ENCODE data around the gene CNOT3. TPM values are rescaled to one million over a fixed set of nuclear protein-coding genes. Genes with fewer than 3 reads are reported as not detected.
A peak's percentile ranks its signal among the peaks of the same experiment; 100 is the strongest.

Gene CNOT3
- total and polyA plus RNA-seq, 9 of the 15 experiments (the other 6 are each of a cell fraction or from before 2014, with no cell fraction given), result 0.27 to 60.4 (median 9.9) TPM

DNA sequence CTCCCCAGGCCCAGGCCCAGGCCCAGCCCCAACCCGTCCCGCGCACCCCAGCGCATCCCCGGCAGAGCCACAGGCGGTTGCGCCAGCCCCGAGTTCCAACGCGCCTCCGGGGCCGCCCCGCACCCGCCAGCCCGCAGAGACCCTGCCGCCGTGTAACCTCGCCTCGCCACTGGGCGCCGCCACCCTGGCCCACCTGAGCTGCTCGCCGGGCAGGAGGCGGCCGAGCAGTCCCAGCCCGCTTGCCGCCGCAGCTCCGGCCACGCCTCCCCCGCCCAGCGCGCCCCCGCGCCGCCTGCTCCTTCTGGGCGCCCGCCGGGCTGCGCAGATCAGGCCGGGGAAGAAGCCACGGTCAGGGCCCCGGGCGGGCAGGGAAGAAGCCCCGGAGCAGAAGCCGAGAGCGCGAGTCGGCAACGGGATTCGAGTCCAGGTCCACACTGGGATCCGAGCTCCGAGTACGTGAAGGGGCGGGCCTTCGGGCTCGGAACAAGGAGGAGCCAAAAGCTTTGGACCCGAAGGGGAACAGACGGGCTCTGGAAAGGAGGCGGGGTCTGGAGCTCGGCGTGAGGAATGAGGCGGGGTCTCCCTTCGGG, 51.7 kb downstream of the CNOT3 start, which contains the start of gene MBOAT7 (continued):
- TF ChIP-seq, protein P1, sequence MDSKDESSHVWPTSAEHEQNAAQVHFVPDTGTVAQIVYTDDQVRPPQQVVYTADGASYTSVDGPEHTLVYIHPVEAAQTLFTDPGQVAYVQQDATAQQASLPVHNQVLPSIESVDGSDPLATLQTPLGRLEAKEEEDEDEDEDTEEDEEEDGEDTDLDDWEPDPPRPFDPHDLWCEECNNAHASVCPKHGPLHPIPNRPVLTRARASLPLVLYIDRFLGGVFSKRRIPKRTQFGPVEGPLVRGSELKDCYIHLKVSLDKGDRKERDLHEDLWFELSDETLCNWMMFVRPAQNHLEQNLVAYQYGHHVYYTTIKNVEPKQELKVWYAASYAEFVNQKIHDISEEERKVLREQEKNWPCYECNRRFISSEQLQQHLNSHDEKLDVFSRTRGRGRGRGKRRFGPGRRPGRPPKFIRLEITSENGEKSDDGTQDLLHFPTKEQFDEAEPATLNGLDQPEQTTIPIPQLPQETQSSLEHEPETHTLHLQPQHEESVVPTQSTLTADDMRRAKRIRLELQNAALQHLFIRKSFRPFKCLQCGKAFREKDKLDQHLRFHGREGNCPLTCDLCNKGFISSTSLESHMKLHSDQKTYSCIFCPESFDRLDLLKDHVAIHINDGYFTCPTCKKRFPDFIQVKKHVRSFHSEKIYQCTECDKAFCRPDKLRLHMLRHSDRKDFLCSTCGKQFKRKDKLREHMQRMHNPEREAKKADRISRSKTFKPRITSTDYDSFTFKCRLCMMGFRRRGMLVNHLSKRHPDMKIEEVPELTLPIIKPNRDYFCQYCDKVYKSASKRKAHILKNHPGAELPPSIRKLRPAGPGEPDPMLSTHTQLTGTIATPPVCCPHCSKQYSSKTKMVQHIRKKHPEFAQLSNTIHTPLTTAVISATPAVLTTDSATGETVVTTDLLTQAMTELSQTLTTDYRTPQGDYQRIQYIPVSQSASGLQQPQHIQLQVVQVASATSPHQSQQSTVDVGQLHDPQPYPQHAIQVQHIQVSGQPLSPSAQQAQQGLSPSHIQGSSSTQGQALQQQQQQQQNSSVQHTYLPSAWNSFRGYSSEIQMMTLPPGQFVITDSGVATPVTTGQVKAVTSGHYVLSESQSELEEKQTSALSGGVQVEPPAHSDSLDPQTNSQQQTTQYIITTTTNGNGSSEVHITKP (IDR thresholded peaks at IDR 0.05; ENCODE audit: partially characterized antibody), result peak; percentile 69
- no peak for TF ChIP-seq ZNF589 (CRISPR knock-in tag; IDR thresholded peaks at IDR 0.05; ENCODE audit: low read depth)
- TF ChIP-seq, protein P2, sequence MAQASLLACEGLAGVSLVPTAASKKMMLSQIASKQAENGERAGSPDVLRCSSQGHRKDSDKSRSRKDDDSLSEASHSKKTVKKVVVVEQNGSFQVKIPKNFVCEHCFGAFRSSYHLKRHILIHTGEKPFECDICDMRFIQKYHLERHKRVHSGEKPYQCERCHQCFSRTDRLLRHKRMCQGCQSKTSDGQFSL (CRISPR knock-in tag; IDR thresholded peaks at IDR 0.05), result peak; percentile 85; the same call in 1 of the 2 replicates
- TF ChIP-seq, protein P2 (tag; IDR thresholded peaks at IDR 0.05), result no peak
- TF ChIP-seq MAX (CRISPR knock-in tag; IDR thresholded peaks at IDR 0.05), result peak; percentile 37; the same call in 1 of the 2 replicates
- TF ChIP-seq SIN3B (IDR thresholded peaks at IDR 0.05; ENCODE audit: low read depth), result peak; percentile 72; the same call in 1 of the 2 replicates
- TF ChIP-seq U2AF1 (optimal IDR thresholded peaks at IDR 0.05; ENCODE audit: low read depth, low read length), result peak; percentile 62
- no peak for TF ChIP-seq SETDB1 (IDR thresholded peaks at IDR 0.05; ENCODE audit: low read length)
- TF ChIP-seq MIER1 (IDR thresholded peaks at IDR 0.05; ENCODE audit: low read depth), result no peak
- peak; percentile 33 for TF ChIP-seq POLR2B (IDR thresholded peaks at IDR 0.05; ENCODE audit: low read depth, partially characterized antibody)
- 0 out of 2 replicates have a peak, but pooled peaks have one; percentile 28 for TF ChIP-seq RNF2 (IDR thresholded peaks at IDR 0.05)
- TF ChIP-seq ZBTB7A (IDR thresholded peaks at IDR 0.05; ENCODE audit: borderline replicate concordance, control insufficient read depth, low read depth, low read length), result peak; percentile 79; the same call in 1 of the 2 replicates
- TF ChIP-seq PHF8 (IDR thresholded peaks at IDR 0.05; ENCODE audit: borderline replicate concordance, low read length), result peak; percentile 76; the same call in 1 of the 2 replicates
- TF ChIP-seq USF2 (CRISPR knock-in tag; IDR thresholded peaks at IDR 0.05), result no peak
- no peak for TF ChIP-seq CBFA2T3 (IDR thresholded peaks at IDR 0.05)
- TF ChIP-seq ZNF253 (CRISPR knock-in tag; conservative IDR thresholded peaks at IDR 0.05), result no peak
- TF ChIP-seq NRF1 (conservative IDR thresholded peaks at IDR 0.05 in 1 of 2, IDR thresholded peaks at IDR 0.05 in 1 of 2), result peak; percentile 83 to 86; a peak in 2 of 4 replicates
- TF ChIP-seq KLF10 (CRISPR knock-in tag; IDR thresholded peaks at IDR 0.05), result no peak
- 0 out of 2 replicates have a peak, but pooled peaks have one; percentile 23 for TF ChIP-seq CEBPG (CRISPR knock-in tag; IDR thresholded peaks at IDR 0.05)
- TF ChIP-seq CEBPG (tag; conservative IDR thresholded peaks at IDR 0.05 in 1 of 2, IDR thresholded peaks at IDR 0.05 in 1 of 2), result no peak
- TF ChIP-seq THRAP3 (IDR thresholded peaks at IDR 0.05; ENCODE audit: borderline replicate concordance), result no peak
- TF ChIP-seq NUFIP1 (IDR thresholded peaks at IDR 0.05; ENCODE audit: partially characterized antibody), result no peak
- peak; percentile 80 for TF ChIP-seq POLR2A (conservative IDR thresholded peaks at IDR 0.05)
- no peak for TF ChIP-seq FOXP1 (CRISPR knock-in tag; IDR thresholded peaks at IDR 0.05)
- no peak for TF ChIP-seq CGGBP1 (CRISPR knock-in tag; IDR thresholded peaks at IDR 0.05)

All from K562 (cell line).